HG02642 (cell line): Measurements from ENCODE around the gene MPRIP.

Experiments used
- ATAC-seq: cut with Tn5 transposase; IDR thresholded peaks from one replicate; pipeline ENCODE4 v1.9.1; 2021; ENCODE audit warnings: mild to moderate bottlenecking; ENCODE audit not compliant: unreplicated experiment, poor library complexity

Gene MPRIP

DNA sequence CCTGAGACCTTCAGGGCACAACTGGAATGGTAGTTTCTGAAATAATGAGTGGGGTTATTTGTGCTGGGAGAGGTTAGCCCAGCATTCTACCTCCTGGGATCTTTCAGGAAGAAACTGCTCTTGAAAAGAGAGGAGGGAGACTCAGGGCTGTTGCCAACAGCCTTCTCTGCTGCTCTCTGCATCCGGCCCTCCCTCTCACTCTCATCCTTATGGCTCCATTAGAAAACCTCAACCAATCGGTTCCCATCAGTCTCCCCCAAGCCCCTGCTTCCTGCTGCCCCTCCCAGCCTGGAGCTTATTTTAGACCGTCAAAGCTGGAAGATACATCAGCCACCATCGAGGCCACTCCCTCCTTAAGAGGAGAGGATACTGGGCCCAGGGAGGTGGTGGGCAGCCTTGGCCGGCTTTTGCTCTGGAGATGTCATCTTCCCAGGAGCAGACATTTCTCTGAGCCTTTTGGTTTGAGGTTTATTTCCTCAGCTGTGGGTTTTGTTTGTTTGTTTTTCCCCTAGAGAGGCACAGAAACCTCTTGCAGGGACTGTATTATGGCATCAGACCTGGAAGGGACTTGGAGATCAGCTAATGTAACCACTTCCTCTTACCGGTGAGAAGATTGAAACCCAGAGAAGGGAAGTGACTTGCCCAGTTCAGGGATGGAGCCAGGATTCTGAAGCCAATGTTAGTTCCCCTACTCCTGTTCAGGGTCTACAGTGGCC, 2.7 kb downstream of the MPRIP start:
- ATAC-seq: no peak

- no peak for ATAC-seq
Observed at GRCh38 chr17:17048106-17048505, 5.8 kb downstream of the MPRIP start.

GRCh38 chr17:17050346-17051345, 8.4 kb downstream of the MPRIP start:
- no peak for ATAC-seq

- ATAC-seq: no peak
Observed at GRCh38 chr17:17051380-17051779, 9.1 kb downstream of the MPRIP start.

GRCh38 chr17:17051791-17052461, 9.7 kb downstream of the MPRIP start:
- no peak for ATAC-seq

GRCh38 chr17:17052462-17053221, 10.4 kb downstream of the MPRIP start:
- no peak for ATAC-seq

GRCh38 chr17:17053446-17054379, 11.5 kb downstream of the MPRIP start:
- no peak for ATAC-seq

DNA sequence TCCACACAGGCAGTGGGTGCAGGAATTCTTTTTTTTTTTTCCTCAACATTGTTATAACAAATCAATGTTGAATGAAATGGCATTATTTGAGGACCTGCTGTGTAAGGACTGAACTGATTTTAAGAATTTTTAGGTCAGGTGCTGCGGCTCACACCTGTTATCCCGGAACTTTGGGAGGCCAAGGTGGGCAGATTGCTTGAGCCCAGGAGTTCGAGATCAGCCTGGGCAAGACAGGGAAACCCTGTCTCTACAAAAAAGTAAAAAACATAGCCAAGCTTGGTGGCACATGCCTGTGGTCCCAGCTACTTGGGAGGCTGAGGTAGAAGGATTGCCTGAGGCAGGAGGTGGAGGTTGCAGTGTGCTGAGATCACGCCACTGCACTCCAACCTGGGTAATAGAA, 12.4 kb downstream of the MPRIP start:
- no peak for ATAC-seq

GRCh38 chr17:17055286-17056155, 13.3 kb downstream of the MPRIP start:
- no peak for ATAC-seq

DNA sequence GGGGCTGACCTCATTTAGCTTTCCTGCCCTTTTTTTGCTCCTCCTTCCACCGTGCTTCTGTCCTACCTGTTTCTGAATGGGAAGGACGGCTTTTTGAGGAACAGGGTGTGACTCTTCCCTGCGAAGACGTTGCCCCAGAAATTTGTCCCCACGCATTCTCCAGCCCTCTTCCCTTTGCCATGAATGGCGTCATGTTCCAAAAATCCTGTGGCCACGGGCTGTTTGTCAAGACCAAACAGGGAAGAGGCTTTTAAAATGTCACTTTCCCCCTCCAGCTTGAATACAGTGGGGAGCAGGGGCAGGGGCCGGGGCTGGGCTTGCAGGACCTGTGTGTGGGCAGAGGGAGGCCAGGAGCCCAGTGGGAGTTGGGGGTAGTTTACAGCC, 13.9 kb downstream of the MPRIP start:
- no peak for ATAC-seq

DNA sequence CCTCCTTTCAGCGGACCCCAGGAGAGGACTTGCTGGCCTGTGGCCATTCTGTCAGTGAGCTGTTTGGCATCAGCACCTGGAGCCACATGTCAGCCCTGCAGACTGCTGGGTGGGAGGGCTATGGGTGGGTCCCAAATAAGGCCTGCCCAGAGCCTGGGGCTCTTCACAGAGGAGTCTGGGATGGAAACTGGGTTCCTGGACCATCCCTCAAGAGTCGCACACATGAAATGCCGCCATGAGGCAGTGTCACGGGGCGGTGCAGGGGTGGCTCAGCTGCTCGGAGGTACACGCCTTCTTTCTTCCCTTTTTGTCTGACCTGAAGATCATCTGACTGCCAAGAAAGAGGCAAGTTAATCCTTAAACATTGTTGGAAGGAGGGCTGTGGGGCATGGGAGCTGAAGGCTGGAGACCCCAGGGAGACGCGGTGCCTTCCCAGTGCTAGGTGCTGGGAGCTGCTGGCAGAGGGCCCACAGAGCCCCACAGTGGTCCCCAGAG, 14.8 kb downstream of the MPRIP start:
- ATAC-seq: no peak

- ATAC-seq: no peak
Observed at GRCh38 chr17:17058304-17058703, 16.0 kb downstream of the MPRIP start.

GRCh38 chr17:17059301-17059890, 17.1 kb downstream of the MPRIP start:
- no peak for ATAC-seq

GRCh38 chr17:17060001-17060922, 18.0 kb downstream of the MPRIP start:
- ATAC-seq: no peak

DNA sequence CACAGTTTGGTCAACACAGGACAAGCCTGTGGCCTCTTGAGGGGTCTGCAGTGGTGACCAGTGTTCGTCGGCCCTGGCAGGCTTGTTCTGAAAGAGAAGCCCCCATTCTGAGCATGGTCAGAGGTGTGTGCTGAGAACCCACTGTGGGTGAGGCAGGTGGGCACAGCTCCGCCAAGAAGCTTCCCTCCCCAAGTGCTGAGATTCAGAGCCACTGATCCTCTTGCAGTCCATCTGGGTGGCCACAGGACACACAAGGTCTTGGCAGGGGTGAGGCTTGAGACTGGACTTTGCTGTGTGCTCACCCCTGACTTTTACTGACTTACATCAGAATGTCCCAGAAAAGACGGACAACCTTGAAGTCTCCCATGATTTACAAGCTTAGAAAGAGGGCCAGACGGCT, 18.7 kb downstream of the MPRIP start:
- ATAC-seq: no peak

DNA sequence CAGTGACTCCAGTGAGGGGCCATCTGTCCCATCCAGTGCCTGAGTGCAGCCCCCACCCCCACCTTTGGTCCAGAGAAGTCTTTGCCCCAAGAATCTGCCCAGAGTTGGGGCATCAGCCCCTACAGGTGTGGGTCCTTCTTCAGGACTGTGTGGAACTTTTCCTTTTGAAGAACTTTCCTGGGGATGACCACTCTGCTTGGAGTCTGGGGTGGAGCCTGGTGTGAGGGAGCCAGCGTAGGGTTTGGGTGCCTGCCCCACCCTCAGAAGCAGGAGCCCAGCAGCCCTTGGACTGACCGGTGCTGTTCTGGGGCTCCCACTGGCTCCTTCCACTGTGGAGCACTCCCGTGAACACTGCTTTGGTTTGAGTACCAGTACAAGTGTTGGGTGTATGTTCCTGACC, 19.3 kb downstream of the MPRIP start:
- ATAC-seq: no peak

DNA sequence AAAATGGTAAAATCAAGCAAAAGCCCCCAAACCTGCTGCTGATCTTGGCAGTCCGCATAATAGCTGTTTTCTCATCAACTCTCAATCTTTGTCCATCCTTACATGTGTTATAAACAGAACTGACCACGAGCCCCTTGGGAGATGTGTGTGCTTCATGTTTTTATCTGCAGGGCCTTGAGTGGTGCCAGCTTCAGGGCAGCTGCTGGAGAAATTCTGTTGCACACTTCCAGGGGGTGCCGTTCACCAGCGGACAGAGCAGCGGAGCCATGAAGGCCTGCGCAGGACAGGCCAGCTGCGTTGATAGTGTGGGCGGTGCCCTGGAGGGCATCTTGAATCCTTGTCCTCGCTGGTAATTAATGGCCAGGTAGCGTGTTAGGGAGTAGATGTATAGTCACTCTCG, 20.1 kb downstream of the MPRIP start:
- ATAC-seq: no peak
